Sigmoid colon (tissue), 4 donors: ENCODE results near the gene PNPLA1.

Experiments
- CTCF ChIP-seq, 4 experiments: fragments of 450-650 bp in 3 of 4; fragments of 200-600 bp in 1 of 4; IDR thresholded peaks; one replicate each; pipeline ENCODE4 v1.5.1; 2016 to 2019; ENCODE audit warnings: antibody characterized with exemption in 4 of 4, mild to moderate bottlenecking in 3 of 4, moderate library complexity in 2 of 4
- EP300 ChIP-seq, 4 donors: sonication (generic); formaldehyde crosslinking; IDR thresholded peaks; one replicate each; pipeline ENCODE4 v1.6.1; 2017; ENCODE audit warnings: antibody characterized with exemption in 4 of 4
- POLR2A ChIP-seq, 2 donors: fragments of 450-650 bp; IDR thresholded peaks; one replicate each; pipeline ENCODE4 v1.6.1; 2016; ENCODE audit warnings: antibody characterized with exemption in 2 of 2, mild to moderate bottlenecking in 2 of 2, moderate library complexity in 2 of 2
- POLR2AphosphoS5 ChIP-seq, 4 donors: sonication (generic); formaldehyde crosslinking; IDR thresholded peaks; one replicate each; pipeline ENCODE4 v1.6.1; 2017; ENCODE audit warnings: antibody characterized with exemption in 4 of 4

- TF ChIP-seq CTCF (IDR thresholded peaks at IDR 0.05) (no peak), POLR2AphosphoS5 (IDR thresholded peaks at IDR 0.05) (no peak), POLR2A (IDR thresholded peaks at IDR 0.05) (no peak), EP300 (IDR thresholded peaks at IDR 0.05) (no peak)
Measured at GRCh38 chr6:36308514-36308913, 38.7 kb downstream of the PNPLA1 start.
